ENCODE results near the gene TPPP3.

TPPP3 gene

DNA sequence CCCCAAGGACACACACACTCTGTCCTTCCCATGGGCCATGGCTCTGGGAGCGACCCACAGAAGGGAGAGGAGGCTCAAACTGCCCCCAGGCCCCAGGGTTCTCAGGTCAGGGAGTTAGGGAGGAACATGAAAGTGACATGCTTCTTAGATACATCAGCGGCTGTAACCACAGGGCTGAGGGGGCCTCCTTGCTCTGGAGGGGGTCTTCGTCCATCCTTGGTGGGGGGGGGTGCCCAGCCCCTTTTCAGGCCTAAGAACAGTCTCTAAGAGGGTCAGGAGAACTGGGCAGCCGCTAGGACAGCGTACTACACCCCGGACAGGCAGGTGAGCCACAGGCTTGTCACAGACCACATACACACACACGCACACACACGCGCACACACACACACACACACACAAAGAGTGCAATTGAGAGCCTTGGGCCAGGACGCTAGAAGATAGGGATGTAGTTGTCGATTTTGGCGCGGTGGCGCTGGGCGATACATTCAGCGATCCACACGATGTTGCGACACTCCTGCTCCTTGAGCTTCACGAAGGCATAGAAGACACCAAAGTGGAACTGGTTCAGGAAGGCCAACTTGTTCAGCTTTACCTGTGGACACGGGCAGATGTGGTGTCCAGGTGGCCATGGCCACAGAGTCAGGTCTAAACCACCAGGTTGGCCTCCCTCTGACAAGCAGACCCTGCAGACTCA lies 44.9 kb upstream of the TPPP3 start:
- no peak for ATAC-seq
- TF ChIP-seq ZNF70 (CRISPR knock-in tag; IDR thresholded peaks at IDR 0.05): no peak

DNA sequence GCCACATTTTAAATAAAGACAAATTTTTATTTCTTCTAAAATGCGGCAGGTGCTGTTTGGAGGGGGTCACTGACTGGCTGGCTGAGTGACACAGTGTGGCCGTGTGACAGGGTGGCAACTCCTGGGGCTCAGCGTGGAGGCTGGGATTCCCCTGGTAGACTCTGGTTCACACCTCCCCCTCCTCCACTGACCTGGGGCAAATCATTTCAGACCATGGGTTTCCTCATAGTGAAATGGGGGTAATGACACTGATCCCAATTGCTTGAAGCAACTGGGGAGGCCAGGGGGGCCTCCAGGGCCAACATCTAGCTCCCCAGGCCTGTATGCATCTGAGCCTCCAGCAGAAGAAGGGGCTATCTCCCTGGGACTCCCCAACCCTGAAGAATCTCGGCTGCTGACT lies 44.2 kb upstream of the TPPP3 start:
- no peak for TF ChIP-seq TCF4 (CRISPR knock-in tag; IDR thresholded peaks at IDR 0.05; ENCODE audit: borderline replicate concordance)
- TF ChIP-seq ZNF565 (CRISPR knock-in tag; conservative IDR thresholded peaks at IDR 0.05; ENCODE audit: low read depth): no peak
- TF ChIP-seq, protein P1, sequence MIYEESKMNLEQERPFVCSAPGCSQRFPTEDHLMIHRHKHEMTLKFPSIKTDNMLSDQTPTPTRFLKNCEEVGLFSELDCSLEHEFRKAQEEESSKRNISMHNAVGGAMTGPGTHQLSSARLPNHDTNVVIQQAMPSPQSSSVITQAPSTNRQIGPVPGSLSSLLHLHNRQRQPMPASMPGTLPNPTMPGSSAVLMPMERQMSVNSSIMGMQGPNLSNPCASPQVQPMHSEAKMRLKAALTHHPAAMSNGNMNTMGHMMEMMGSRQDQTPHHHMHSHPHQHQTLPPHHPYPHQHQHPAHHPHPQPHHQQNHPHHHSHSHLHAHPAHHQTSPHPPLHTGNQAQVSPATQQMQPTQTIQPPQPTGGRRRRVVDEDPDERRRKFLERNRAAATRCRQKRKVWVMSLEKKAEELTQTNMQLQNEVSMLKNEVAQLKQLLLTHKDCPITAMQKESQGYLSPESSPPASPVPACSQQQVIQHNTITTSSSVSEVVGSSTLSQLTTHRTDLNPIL (CRISPR knock-in tag; IDR thresholded peaks at IDR 0.05; ENCODE audit: low read depth): no peak
- no peak for TF ChIP-seq BACH2 (CRISPR knock-in tag; IDR thresholded peaks at IDR 0.05; ENCODE audit: borderline replicate concordance)
- TF ChIP-seq ZNF70 (CRISPR knock-in tag; IDR thresholded peaks at IDR 0.05): no peak
- TF ChIP-seq ESRRG (CRISPR knock-in tag; IDR thresholded peaks at IDR 0.05): no peak
- TF ChIP-seq ISL1 (CRISPR knock-in tag; IDR thresholded peaks at IDR 0.05): no peak
- TF ChIP-seq ZFP3 (CRISPR knock-in tag; IDR thresholded peaks at IDR 0.05): no peak
- TF ChIP-seq, protein P2, sequence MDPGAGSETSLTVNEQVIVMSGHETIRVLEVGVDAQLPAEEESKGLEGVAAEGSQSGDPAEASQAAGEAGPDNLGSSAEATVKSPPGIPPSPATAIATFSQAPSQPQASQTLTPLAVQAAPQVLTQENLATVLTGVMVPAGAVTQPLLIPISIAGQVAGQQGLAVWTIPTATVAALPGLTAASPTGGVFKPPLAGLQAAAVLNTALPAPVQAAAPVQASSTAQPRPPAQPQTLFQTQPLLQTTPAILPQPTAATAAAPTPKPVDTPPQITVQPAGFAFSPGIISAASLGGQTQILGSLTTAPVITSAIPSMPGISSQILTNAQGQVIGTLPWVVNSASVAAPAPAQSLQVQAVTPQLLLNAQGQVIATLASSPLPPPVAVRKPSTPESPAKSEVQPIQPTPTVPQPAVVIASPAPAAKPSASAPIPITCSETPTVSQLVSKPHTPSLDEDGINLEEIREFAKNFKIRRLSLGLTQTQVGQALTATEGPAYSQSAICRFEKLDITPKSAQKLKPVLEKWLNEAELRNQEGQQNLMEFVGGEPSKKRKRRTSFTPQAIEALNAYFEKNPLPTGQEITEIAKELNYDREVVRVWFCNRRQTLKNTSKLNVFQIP (CRISPR knock-in tag; IDR thresholded peaks at IDR 0.05; ENCODE audit: borderline replicate concordance, low read depth): no peak
- no peak for TF ChIP-seq RARB (CRISPR knock-in tag; IDR thresholded peaks at IDR 0.05)
- TF ChIP-seq, protein P3, sequence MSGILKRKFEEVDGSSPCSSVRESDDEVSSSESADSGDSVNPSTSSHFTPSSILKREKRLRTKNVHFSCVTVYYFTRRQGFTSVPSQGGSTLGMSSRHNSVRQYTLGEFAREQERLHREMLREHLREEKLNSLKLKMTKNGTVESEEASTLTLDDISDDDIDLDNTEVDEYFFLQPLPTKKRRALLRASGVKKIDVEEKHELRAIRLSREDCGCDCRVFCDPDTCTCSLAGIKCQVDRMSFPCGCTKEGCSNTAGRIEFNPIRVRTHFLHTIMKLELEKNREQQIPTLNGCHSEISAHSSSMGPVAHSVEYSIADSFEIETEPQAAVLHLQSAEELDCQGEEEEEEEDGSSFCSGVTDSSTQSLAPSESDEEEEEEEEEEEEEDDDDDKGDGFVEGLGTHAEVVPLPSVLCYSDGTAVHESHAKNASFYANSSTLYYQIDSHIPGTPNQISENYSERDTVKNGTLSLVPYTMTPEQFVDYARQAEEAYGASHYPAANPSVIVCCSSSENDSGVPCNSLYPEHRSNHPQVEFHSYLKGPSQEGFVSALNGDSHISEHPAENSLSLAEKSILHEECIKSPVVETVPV (CRISPR knock-in tag; IDR thresholded peaks at IDR 0.05): no peak
- no peak for TF ChIP-seq SNAI2 (CRISPR knock-in tag; IDR thresholded peaks at IDR 0.05)
- TF ChIP-seq ZC3H10 (CRISPR knock-in tag; IDR thresholded peaks at IDR 0.05): no peak
- TF ChIP-seq GLIS3 (CRISPR knock-in tag; IDR thresholded peaks at IDR 0.05): no peak
- no peak for TF ChIP-seq OSR1 (CRISPR knock-in tag; IDR thresholded peaks at IDR 0.05)
- TF ChIP-seq PPARA (CRISPR knock-in tag; IDR thresholded peaks at IDR 0.05; ENCODE audit: borderline replicate concordance): no peak
- no peak for ATAC-seq

DNA sequence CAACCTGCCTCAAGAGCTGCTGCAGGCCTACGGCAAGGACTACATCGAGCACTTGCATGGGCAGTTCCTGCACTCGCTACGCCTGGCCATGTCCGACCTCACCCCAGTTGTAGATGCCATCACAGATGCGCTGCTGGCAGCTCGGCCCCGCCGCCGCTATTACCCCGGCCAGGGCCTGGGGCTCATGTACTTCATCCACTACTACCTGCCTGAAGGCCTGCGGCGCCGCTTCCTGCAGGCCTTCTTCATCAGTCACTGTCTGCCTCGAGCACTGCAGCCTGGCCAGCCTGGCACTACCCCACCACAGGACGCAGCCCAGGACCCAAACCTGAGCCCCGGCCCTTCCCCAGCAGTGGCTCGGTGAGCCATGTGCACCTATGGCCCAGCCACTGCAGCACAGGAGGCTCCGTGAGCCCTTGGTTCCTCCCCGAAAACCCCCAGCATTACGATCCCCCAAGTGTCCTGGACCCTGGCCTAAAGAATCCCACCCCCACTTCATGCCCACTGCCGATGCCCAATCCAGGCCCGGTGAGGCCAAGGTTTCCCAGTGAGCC lies 43.4 kb upstream of the TPPP3 start:
- no peak for ATAC-seq
- TF ChIP-seq SNAI2 (CRISPR knock-in tag; IDR thresholded peaks at IDR 0.05): no peak
- no peak for TF ChIP-seq CSDC2 (CRISPR knock-in tag; IDR thresholded peaks at IDR 0.05)

DNA sequence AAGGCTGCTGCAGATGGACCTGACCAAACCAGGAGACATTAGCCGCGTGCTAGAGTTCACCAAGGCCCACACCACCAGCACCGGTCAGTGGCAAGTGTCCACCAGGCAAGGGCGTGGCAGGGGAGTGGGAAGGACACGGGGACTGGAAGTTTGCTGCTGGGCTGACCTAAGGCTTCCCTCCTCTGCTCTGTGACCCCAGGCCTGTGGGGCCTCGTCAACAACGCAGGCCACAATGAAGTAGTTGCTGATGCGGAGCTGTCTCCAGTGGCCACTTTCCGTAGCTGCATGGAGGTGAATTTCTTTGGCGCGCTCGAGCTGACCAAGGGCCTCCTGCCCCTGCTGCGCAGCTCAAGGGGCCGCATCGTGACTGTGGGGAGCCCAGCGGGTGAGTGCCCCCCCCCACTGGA lies 42.5 kb upstream of the TPPP3 start:
- no peak for ATAC-seq
- TF ChIP-seq ZFP30 (CRISPR knock-in tag; IDR thresholded peaks at IDR 0.05): no peak
- no peak for TF ChIP-seq SNAI2 (CRISPR knock-in tag; IDR thresholded peaks at IDR 0.05)
- TF ChIP-seq ZFP3 (CRISPR knock-in tag; IDR thresholded peaks at IDR 0.05): no peak
- TF ChIP-seq, protein P4, sequence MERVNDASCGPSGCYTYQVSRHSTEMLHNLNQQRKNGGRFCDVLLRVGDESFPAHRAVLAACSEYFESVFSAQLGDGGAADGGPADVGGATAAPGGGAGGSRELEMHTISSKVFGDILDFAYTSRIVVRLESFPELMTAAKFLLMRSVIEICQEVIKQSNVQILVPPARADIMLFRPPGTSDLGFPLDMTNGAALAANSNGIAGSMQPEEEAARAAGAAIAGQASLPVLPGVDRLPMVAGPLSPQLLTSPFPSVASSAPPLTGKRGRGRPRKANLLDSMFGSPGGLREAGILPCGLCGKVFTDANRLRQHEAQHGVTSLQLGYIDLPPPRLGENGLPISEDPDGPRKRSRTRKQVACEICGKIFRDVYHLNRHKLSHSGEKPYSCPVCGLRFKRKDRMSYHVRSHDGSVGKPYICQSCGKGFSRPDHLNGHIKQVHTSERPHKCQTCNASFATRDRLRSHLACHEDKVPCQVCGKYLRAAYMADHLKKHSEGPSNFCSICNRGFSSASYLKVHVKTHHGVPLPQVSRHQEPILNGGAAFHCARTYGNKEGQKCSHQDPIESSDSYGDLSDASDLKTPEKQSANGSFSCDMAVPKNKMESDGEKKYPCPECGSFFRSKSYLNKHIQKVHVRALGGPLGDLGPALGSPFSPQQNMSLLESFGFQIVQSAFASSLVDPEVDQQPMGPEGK (CRISPR knock-in tag; IDR thresholded peaks at IDR 0.05; ENCODE audit: borderline replicate concordance): no peak
- TF ChIP-seq ISL1 (CRISPR knock-in tag; IDR thresholded peaks at IDR 0.05): no peak
- TF ChIP-seq ZC3H10 (CRISPR knock-in tag; IDR thresholded peaks at IDR 0.05): no peak
- TF ChIP-seq, protein P5, sequence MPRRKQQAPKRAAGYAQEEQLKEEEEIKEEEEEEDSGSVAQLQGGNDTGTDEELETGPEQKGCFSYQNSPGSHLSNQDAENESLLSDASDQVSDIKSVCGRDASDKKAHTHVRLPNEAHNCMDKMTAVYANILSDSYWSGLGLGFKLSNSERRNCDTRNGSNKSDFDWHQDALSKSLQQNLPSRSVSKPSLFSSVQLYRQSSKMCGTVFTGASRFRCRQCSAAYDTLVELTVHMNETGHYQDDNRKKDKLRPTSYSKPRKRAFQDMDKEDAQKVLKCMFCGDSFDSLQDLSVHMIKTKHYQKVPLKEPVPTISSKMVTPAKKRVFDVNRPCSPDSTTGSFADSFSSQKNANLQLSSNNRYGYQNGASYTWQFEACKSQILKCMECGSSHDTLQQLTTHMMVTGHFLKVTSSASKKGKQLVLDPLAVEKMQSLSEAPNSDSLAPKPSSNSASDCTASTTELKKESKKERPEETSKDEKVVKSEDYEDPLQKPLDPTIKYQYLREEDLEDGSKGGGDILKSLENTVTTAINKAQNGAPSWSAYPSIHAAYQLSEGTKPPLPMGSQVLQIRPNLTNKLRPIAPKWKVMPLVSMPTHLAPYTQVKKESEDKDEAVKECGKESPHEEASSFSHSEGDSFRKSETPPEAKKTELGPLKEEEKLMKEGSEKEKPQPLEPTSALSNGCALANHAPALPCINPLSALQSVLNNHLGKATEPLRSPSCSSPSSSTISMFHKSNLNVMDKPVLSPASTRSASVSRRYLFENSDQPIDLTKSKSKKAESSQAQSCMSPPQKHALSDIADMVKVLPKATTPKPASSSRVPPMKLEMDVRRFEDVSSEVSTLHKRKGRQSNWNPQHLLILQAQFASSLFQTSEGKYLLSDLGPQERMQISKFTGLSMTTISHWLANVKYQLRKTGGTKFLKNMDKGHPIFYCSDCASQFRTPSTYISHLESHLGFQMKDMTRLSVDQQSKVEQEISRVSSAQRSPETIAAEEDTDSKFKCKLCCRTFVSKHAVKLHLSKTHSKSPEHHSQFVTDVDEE (CRISPR knock-in tag; IDR thresholded peaks at IDR 0.05): no peak
- no peak for TF ChIP-seq TOX (CRISPR knock-in tag; IDR thresholded peaks at IDR 0.05; ENCODE audit: borderline replicate concordance)
- TF ChIP-seq ZNF8 (CRISPR knock-in tag; IDR thresholded peaks at IDR 0.05): no peak
- no peak for TF ChIP-seq RARB (CRISPR knock-in tag; IDR thresholded peaks at IDR 0.05)
- no peak for TF ChIP-seq CSDC2 (CRISPR knock-in tag; IDR thresholded peaks at IDR 0.05)
- no peak for TF ChIP-seq ZNF565 (CRISPR knock-in tag; conservative IDR thresholded peaks at IDR 0.05; ENCODE audit: low read depth)
- no peak for TF ChIP-seq BACH2 (CRISPR knock-in tag; IDR thresholded peaks at IDR 0.05; ENCODE audit: borderline replicate concordance)
- TF ChIP-seq, protein P3 (CRISPR knock-in tag; IDR thresholded peaks at IDR 0.05): no peak
- TF ChIP-seq, protein P2 (CRISPR knock-in tag; IDR thresholded peaks at IDR 0.05; ENCODE audit: borderline replicate concordance, low read depth): no peak
- TF ChIP-seq GLIS3 (CRISPR knock-in tag; IDR thresholded peaks at IDR 0.05): no peak
- no peak for TF ChIP-seq TCF4 (CRISPR knock-in tag; IDR thresholded peaks at IDR 0.05; ENCODE audit: borderline replicate concordance)

Data from SK-N-SH treated with all-trans-retinoic acid at 6 μM for 48 hours (cell line).